IMR-90 (cell line): ENCODE results near the gene PLEKHJ1. TPM values are rescaled to one million over a fixed set of nuclear protein-coding genes. Genes with fewer than 3 reads are reported as not detected.

Experiments
- ATAC-seq: fragments of 200-7000 bp; cut with Tn5 transposase; 2 replicates; pipeline ENCODE4 v1.9.1; 2020; ENCODE audit warnings: low read depth, mild to moderate bottlenecking, moderate library complexity
- BruUV-seq: library from RNA; stranded (reverse); fragments of 400-500 nt; replicated peaks from 2 replicates; lab custom pipeline; 2021; lab: Mats Ljungman, UMichigan
- CTCF ChIA-PET: fragments of 300-600 bp; formaldehyde crosslinking; extraction: SDS; loops from one replicate; lab custom pipeline; 2021; ENCODE audit warnings: antibody characterized with exemption; lab: Yijun Ruan, JAX
- POLR2A ChIA-PET: fragments of 300-600 bp; sonication (Branson Sonifier 250); formaldehyde crosslinking; loops from one replicate; lab custom pipeline; 2022; ENCODE audit warnings: antibody characterized with exemption; ENCODE audit not compliant: unreplicated experiment; lab: Charles Lee
- DNase-seq: peaks from one replicate; pipeline ENCODE4 v3.0.0; 2013
- H2AFZ ChIP-seq: replicated peaks from 2 replicates; pipeline ENCODE3; 2013; ENCODE audit warnings: low read length, mild to moderate bottlenecking; ENCODE audit not compliant: poor library complexity
- H2AK5ac ChIP-seq: 2 replicates; pipeline ENCODE4 v1.6.1; 2013; ENCODE audit warnings: low read depth, low read length, inconsistent platforms
- H2AK9ac ChIP-seq: replicated peaks from 2 replicates; pipeline ENCODE3; 2013; ENCODE audit warnings: mild to moderate bottlenecking, low read depth, low read length, moderate library complexity; ENCODE audit not compliant: poor library complexity
- H2BK120ac ChIP-seq: 2 replicates; pipeline ENCODE4 v1.6.1; 2013; ENCODE audit warnings: low read depth, low read length, inconsistent platforms
- H2BK15ac ChIP-seq: 3 replicates; pipeline ENCODE4 v1.6.1; 2013; ENCODE audit warnings: low read depth, low read length, inconsistent platforms
- H2BK20ac ChIP-seq: 2 replicates; pipeline ENCODE4 v1.6.1; 2013; ENCODE audit warnings: low read depth, mild to moderate bottlenecking, inconsistent platforms, low read length, moderate library complexity
- H2BK5ac ChIP-seq: 2 replicates; pipeline ENCODE4 v1.6.1; 2013; ENCODE audit warnings: mild to moderate bottlenecking, low read depth, low read length, inconsistent platforms; ENCODE audit not compliant: poor library complexity, severe bottlenecking
- H3K14ac ChIP-seq: replicated peaks from 2 replicates; pipeline ENCODE4 v1.6.1; 2013; ENCODE audit warnings: low read depth, low read length, inconsistent platforms
- H3K18ac ChIP-seq: 2 replicates; pipeline ENCODE4 v1.6.1; 2013; ENCODE audit warnings: low read depth, low read length, control low read depth
- H3K23ac ChIP-seq: 2 replicates; pipeline ENCODE4 v1.6.1; 2013; ENCODE audit warnings: low read depth, low read length, inconsistent platforms
- H3K27ac ChIP-seq: 2 replicates; pipeline ENCODE4 v1.5.1; 2013; ENCODE audit warnings: mild to moderate bottlenecking, control low read depth, low read length; ENCODE audit not compliant: insufficient read depth
- H3K27me3 ChIP-seq: 2 replicates; pipeline ENCODE4 v1.6.1; 2013; ENCODE audit warnings: low read length; ENCODE audit not compliant: control insufficient read depth, insufficient read depth
- H3K36me3 ChIP-seq: 2 replicates; pipeline ENCODE4 v1.6.1; 2013; ENCODE audit warnings: low read length, mixed read lengths; ENCODE audit not compliant: control insufficient read depth, insufficient read depth
- H3K4ac ChIP-seq: 2 replicates; pipeline ENCODE4 v1.6.1; 2013; ENCODE audit warnings: low read depth, low read length, inconsistent platforms
- H3K4me1 ChIP-seq: 2 replicates; pipeline ENCODE4 v1.6.1; 2013; ENCODE audit warnings: low read length, mixed read lengths; ENCODE audit not compliant: control insufficient read depth, insufficient read depth
- H3K4me2 ChIP-seq: 2 replicates; pipeline ENCODE4 v1.6.1; 2013; ENCODE audit warnings: low read depth, mild to moderate bottlenecking, control low read depth, low read length, moderate library complexity
- H3K4me3 ChIP-seq: 2 replicates; pipeline ENCODE4 v1.5.1; 2013; ENCODE audit warnings: low read depth, mild to moderate bottlenecking, control low read depth, low read length, moderate library complexity; ENCODE audit not compliant: insufficient read depth
- H3K56ac ChIP-seq: 2 replicates; pipeline ENCODE4 v1.6.1; 2013; ENCODE audit warnings: low read length, inconsistent platforms; ENCODE audit not compliant: insufficient read depth; ENCODE audit errors: extremely low read depth
- H3K79me1 ChIP-seq, 2 experiments: 2 replicates each; pipeline ENCODE4 v1.6.1; 2013; ENCODE audit warnings: low read length in 2 of 2, inconsistent platforms in 1 of 2, low read depth in 1 of 2
- H3K9ac ChIP-seq: 2 replicates; pipeline ENCODE4 v1.6.1; 2013; ENCODE audit warnings: low read depth, low read length, control low read depth
- H3K9me1 ChIP-seq: 2 replicates; pipeline ENCODE4 v1.6.1; 2013; ENCODE audit warnings: low read length, inconsistent platforms; ENCODE audit not compliant: insufficient read depth
- H3K9me3 ChIP-seq: 2 replicates; pipeline ENCODE4 v1.6.1; 2013; ENCODE audit warnings: low read length; ENCODE audit not compliant: control insufficient read depth, insufficient read depth
- H4K20me1 ChIP-seq: 2 replicates; pipeline ENCODE4 v1.6.1; 2013; ENCODE audit warnings: low read length, inconsistent platforms; ENCODE audit not compliant: insufficient read depth
- H4K5ac ChIP-seq: 2 replicates; pipeline ENCODE4 v1.6.1; 2013; ENCODE audit warnings: mild to moderate bottlenecking, low read depth, low read length, control low read depth
- H4K8ac ChIP-seq, 2 experiments: 2 replicates each; pipeline ENCODE4 v1.6.1; 2013; ENCODE audit warnings: low read depth in 2 of 2, low read length in 2 of 2, control low read depth in 1 of 2, inconsistent platforms in 1 of 2
- H4K91ac ChIP-seq: 2 replicates; pipeline ENCODE4 v1.6.1; 2013; ENCODE audit warnings: low read depth, low read length, inconsistent platforms; ENCODE audit not compliant: insufficient read depth
- CEBPB ChIP-seq: IDR thresholded peaks from 2 replicates; pipeline ENCODE4 v1.6.1; 2012; ENCODE audit warnings: low read depth, low read length, improper control_type of control experiment
- MAFK ChIP-seq: IDR thresholded peaks from 2 replicates; pipeline ENCODE4 v1.6.1; 2012; ENCODE audit warnings: low read depth, low read length, improper control_type of control experiment
- MAZ ChIP-seq: IDR thresholded peaks from 2 replicates; pipeline ENCODE4 v1.6.1; 2012; ENCODE audit warnings: low read depth, mild to moderate bottlenecking, low read length, improper control_type of control experiment, moderate library complexity, borderline replicate concordance
- MXI1 ChIP-seq: IDR thresholded peaks from 2 replicates; pipeline ENCODE4 v1.6.1; 2012; ENCODE audit warnings: low read depth, mild to moderate bottlenecking, low read length, moderate library complexity, borderline replicate concordance
- NFE2L2 ChIP-seq: fragments of 150-350 bp; IDR thresholded peaks from 2 replicates; pipeline ENCODE4 v1.6.1; 2016; ENCODE audit warnings: low read depth, mild to moderate bottlenecking, low read length
- POLR2A ChIP-seq: IDR thresholded peaks from 2 replicates; pipeline ENCODE4 v1.6.1; 2012; ENCODE audit warnings: mild to moderate bottlenecking, low read depth, low read length
- RCOR1 ChIP-seq: IDR thresholded peaks from 2 replicates; pipeline ENCODE4 v1.6.1; 2012; ENCODE audit warnings: mild to moderate bottlenecking, low read length, improper control_type of control experiment; ENCODE audit not compliant: insufficient replicate concordance
- WGBS, 2 experiments: methylation state at CpG; one replicate each; pipeline versions ENCODE4 v1.1.5 to v1.1.7; 2013; ENCODE audit warnings: missing lambda C conversion rate in 2 of 2; ENCODE audit not compliant: insufficient read length in 1 of 2; ENCODE audit errors: extremely low coverage in 2 of 2; 5-methylcytosine and 5-hydroxymethylcytosine counted together
- dilution Hi-C: fragments of 300-500 bp; cut with HindIII; formaldehyde crosslinking; loops from one replicate; pipeline ENCODE4 v1.14.3; 2018; ENCODE audit warnings: low sequenced_read_pairs; ENCODE audit not compliant: unreplicated experiment
- in situ Hi-C: fragments of 300-500 bp; cut with MboI; formaldehyde crosslinking; loops from 3 replicates; pipeline ENCODE4 v1.14.3; 2019; ENCODE audit warnings: low sequenced_read_pairs, inconsistent platforms, mixed read lengths
- intact Hi-C: fragments of 100-400 bp; cut with micrococcal nuclease; formaldehyde crosslinking; loops from 2 replicates; pipeline ENCODE4 v1.10.0; 2022
- polyA plus RNA-seq, 3 experiments: library from polyadenylated mRNA; depleted of rRNA; stranded (reverse); fragments of >200 nt; gene quantifications; 2 replicates each; pipeline ENCODE4 v1.2.3, GENCODE V29; 2012; ENCODE audit warnings: low replicate concordance in 1 of 3
- total RNA-seq: library from RNA; depleted of rRNA; stranded (reverse); fragments of >200 nt; gene quantifications from 2 replicates; pipeline ENCODE4 v1.2.3, GENCODE V29; 2012

The PLEKHJ1 gene
- total and polyA plus RNA-seq, 2 of the 4 experiments (the other 2 are of a cell fraction): 31.7 to 62.8 TPM

- no peaks in the 10 kb centered on the region; the same call in 1 of the 2 replicates for H3K9me1 ChIP-seq
- H3K23ac ChIP-seq: peak overlapping the region; percentile 17; the same call in 1 of the 2 replicates
- intact Hi-C loops (loop anchor here (5.0 kb wide), 1 partner anchor 113 kb away; no protein-coding TSS in a partner anchor), dilution Hi-C loops (no loop called here), in situ Hi-C loops (loop anchor here (10.0 kb wide), 1 partner anchor 344 kb away; no protein-coding TSS in a partner anchor)
- 0% methylated on average over 56 of the region's 88 CpGs; no CpG with 5 or more reads in 1 of the 2 experiments for WGBS, 2 experiments
- no TSS peak for BruUV-seq
- H3K14ac ChIP-seq: peak overlapping the region; percentile 92
- peak overlapping the region; percentile 38 for H3K56ac ChIP-seq
- peak overlapping the region; percentile 70 for H2AFZ ChIP-seq
- H2AK9ac ChIP-seq: peak overlapping the region; percentile 95
- H3K27ac ChIP-seq: peak overlapping the region; percentile 90
- H2BK5ac ChIP-seq: peak overlapping the region; percentile 67
- H3K79me1 ChIP-seq: peaks cover 7 to 45% of the 10 kb centered on the region in 2 experiments
- H4K20me1 ChIP-seq: peaks cover 63% of the 10 kb centered on the region
- H3K4me1 ChIP-seq: peaks cover 18% of the 10 kb centered on the region
- peak overlapping the region; percentile 89 for H3K4ac ChIP-seq
- peaks cover 30% of the 10 kb centered on the region for H3K36me3 ChIP-seq
- H3K18ac ChIP-seq: no peak overlapping the region; the same call in 1 of the 2 replicates
- ChIA-PET CTCF (interaction anchor here (1.0 kb wide), 1 partner anchor 115 kb away, joined by 4 read pairs; no protein-coding TSS in a partner anchor), POLR2A (interaction anchor here (0.5 to 1.0 kb wide), 6 partner anchors 11 to 115 kb away, joined by 3 to 8 read pairs (median 4); partner anchors contain the start of gene DOT1L)
- H3K9ac ChIP-seq: peak overlapping the region; percentile 97
- peak; percentile 84 for DNase-seq
- no peak overlapping the region for H2BK15ac ChIP-seq
- peak; percentile 25 for ATAC-seq
- H3K4me2 ChIP-seq: peak overlapping the region; percentile 56
- peak overlapping the region in 1 of 2 experiments; percentile 43; a peak in 1 of 4 replicates for H4K8ac ChIP-seq
- no peaks in the 10 kb centered on the region for H3K9me3 ChIP-seq
- no peak overlapping the region for H2BK120ac ChIP-seq
- H3K27me3 ChIP-seq: no peaks in the 10 kb centered on the region
- H4K91ac ChIP-seq: peak overlapping the region; percentile 44
- no peak overlapping the region for H2BK20ac ChIP-seq
- H4K5ac ChIP-seq: no peak overlapping the region
- H2AK5ac ChIP-seq: peak overlapping the region; percentile 70
- peak overlapping the region; percentile 71 for H3K4me3 ChIP-seq
- TF ChIP-seq CEBPB: peak; percentile 95
- no peak for TF ChIP-seq MAFK
- no peak for TF ChIP-seq RCOR1
- TF ChIP-seq MAZ: peak; percentile 64; the same call in 1 of the 2 replicates
- peak; percentile 86 for TF ChIP-seq POLR2A
- TF ChIP-seq MXI1: peak; percentile 9; the same call in 1 of the 2 replicates
- no peak for TF ChIP-seq NFE2L2
Observed at GRCh38 chr19:2270423-2271233, 34.5 kb upstream of the PLEKHJ1 start.
